Right ventricle myocardium superior (tissue), 1 donor: Measurements from ENCODE around the gene TALDO1. TPM values are rescaled to one million over a fixed set of nuclear protein-coding genes. Genes with fewer than 3 reads are reported as not detected.
"Not testable (repeated sequence)": the region's sequence is repeated elsewhere in the genome, so short reads cannot be mapped to it uniquely, and the experiment has no call there.

Experiments
- ATAC-seq: fragments of 200-7000 bp; cut with Tn5 transposase; one replicate; pipeline ENCODE4 v1.9.1; 2020; ENCODE audit warnings: mild to moderate bottlenecking; ENCODE audit not compliant: poor library complexity
- DNase-seq: peaks from one replicate; pipeline ENCODE4 v3.0.0-alpha.2; 2020
- intact Hi-C: fragments of 100-400 bp; cut with DNase I; formaldehyde crosslinking; loops from one replicate; pipeline ENCODE4 v1.11.2; 2022
- total RNA-seq: library from RNA; stranded (reverse); fragmentation: NEBNext Ultra II Directional; extraction: Animal tissue kit (Norgen Biotek cat#: 25700); gene quantifications from one replicate; pipeline ENCODE4 v1.2.1, GENCODE V29; 2021
- donor health status: DM: no; HTN: yes; CAD: no; lungs with severe emphysema.

TALDO1 gene
- total RNA-seq, 1 donor from 2014 or later: 90.1 TPM

- peak; percentile 92 for ATAC-seq
- intact Hi-C loops: loop anchor here (10.0 kb wide), 2 partner anchors 63 to 173 kb away; no protein-coding TSS in a partner anchor
- DNase-seq: peak; percentile 88
These were observed 19.2 kb upstream of the TALDO1 start for GRCh38 chr11:727859-728748.

- intact Hi-C loops: loop anchor here (10.0 kb wide), 2 partner anchors 64 to 174 kb away; no protein-coding TSS in a partner anchor
These were observed 18.3 kb upstream of the TALDO1 start for GRCh38 chr11:728901-729491.

GRCh38 chr11:729492-730074 lies 17.7 kb upstream of the TALDO1 start:
- DNase-seq: no peak
- ATAC-seq: no peak
- intact Hi-C loops: loop anchor here (10.0 kb wide), 2 partner anchors 65 to 175 kb away; no protein-coding TSS in a partner anchor

More at GRCh38 chr11:728901-729491, 18.3 kb upstream of the TALDO1 start:
- ATAC-seq (no peak), DNase-seq (no peak)

GRCh38 chr11:733072-733471 lies 14.2 kb upstream of the TALDO1 start:
- DNase-seq (no peak), ATAC-seq (no peak)
- intact Hi-C loops: no loop called here

- intact Hi-C loops: not testable (repeated sequence)
These were observed 12.7 kb upstream of the TALDO1 start for GRCh38 chr11:734541-734940.

GRCh38 chr11:737366-737765 lies 9.9 kb upstream of the TALDO1 start:
- intact Hi-C loops: no loop called here
- DNase-seq: no peak
- ATAC-seq: no peak

More at GRCh38 chr11:734541-734940, 12.7 kb upstream of the TALDO1 start:
- ATAC-seq, DNase-seq: not testable (repeated sequence)

GRCh38 chr11:737899-738298 lies 9.4 kb upstream of the TALDO1 start:
- intact Hi-C loops, ATAC-seq, DNase-seq: not testable (repeated sequence)

GRCh38 chr11:742156-742546 lies 5.1 kb upstream of the TALDO1 start:
- intact Hi-C loops: no loop called here
- no peak for ATAC-seq
- no peak for DNase-seq

GRCh38 chr11:742571-743201 lies 4.6 kb upstream of the TALDO1 start:
- ATAC-seq (no peak), DNase-seq (no peak)
- intact Hi-C loops: no loop called here

- no peak for ATAC-seq
- no peak for DNase-seq
- intact Hi-C loops: no loop called here
These were observed 1.8 kb upstream of the TALDO1 start for GRCh38 chr11:745428-745827.

GRCh38 chr11:746289-747157 lies 741 bp upstream of the TALDO1 start:
- intact Hi-C loops: no loop called here
- ATAC-seq (peak; percentile 45), DNase-seq (no peak)

GRCh38 chr11:748007-748359 lies 719 bp downstream of the TALDO1 start:
- no peak for DNase-seq
- ATAC-seq: peak; percentile 3
- intact Hi-C loops: no loop called here

GRCh38 chr11:749731-750130 lies 2.5 kb downstream of the TALDO1 start:
- intact Hi-C loops: no loop called here
- no peak for DNase-seq
- ATAC-seq: no peak

- intact Hi-C loops: no loop called here
- ATAC-seq: no peak
- DNase-seq: no peak
These were observed 13.0 kb downstream of the TALDO1 start for GRCh38 chr11:760236-760635.

- ATAC-seq: no peak
These were observed 14.4 kb downstream of the TALDO1 start for GRCh38 chr11:761526-762108.

GRCh38 chr11:762421-763072 lies 15.3 kb downstream of the TALDO1 start:
- ATAC-seq (peak; percentile 23), DNase-seq (no peak)
- intact Hi-C loops: no loop called here

More at GRCh38 chr11:761526-762108, 14.4 kb downstream of the TALDO1 start:
- intact Hi-C loops: no loop called here
- no peak for DNase-seq

- no peak for ATAC-seq
- intact Hi-C loops: no loop called here
These were observed 15.8 kb downstream of the TALDO1 start for GRCh38 chr11:763073-763463.

More at GRCh38 chr11:763073-763463, 15.8 kb downstream of the TALDO1 start:
- no peak for DNase-seq
